SK-MEL-5 (cell line): ENCODE data around the gene POGZ. TPM values are rescaled to one million over a fixed set of nuclear protein-coding genes. Genes with fewer than 3 reads are reported as not detected.
"Not testable (repeated sequence)": the region's sequence is repeated elsewhere in the genome, so short reads cannot be mapped to it uniquely, and the experiment has no call there.

Experiments used
- DNase-seq: peaks from one replicate; pipeline ENCODE4 v3.0.0-alpha.2; 2016; ENCODE audit warnings: low read depth, low spot score
- in situ Hi-C: cut with HindIII; loops from 2 replicates; pipeline ENCODE4 v1.10.0; 2016; ENCODE audit warnings: low sequenced_read_pairs, high pct_unique_total_duplicates, low pct_unique_long_range_greater_than_20kb
- total RNA-seq: library from RNA; depleted of rRNA; stranded (reverse); fragments of >200 nt; shearing (Covaris generic); gene quantifications from 2 replicates; pipeline ENCODE4 v1.2.3, GENCODE V29; 2014

POGZ gene
- total RNA-seq, 1 experiment from 2014 or later, result 25.5 TPM

GRCh38 chr1:151437396-151437795 lies 21.9 kb downstream of the POGZ start:
- in situ Hi-C loops, DNase-seq: not testable (repeated sequence)

DNA sequence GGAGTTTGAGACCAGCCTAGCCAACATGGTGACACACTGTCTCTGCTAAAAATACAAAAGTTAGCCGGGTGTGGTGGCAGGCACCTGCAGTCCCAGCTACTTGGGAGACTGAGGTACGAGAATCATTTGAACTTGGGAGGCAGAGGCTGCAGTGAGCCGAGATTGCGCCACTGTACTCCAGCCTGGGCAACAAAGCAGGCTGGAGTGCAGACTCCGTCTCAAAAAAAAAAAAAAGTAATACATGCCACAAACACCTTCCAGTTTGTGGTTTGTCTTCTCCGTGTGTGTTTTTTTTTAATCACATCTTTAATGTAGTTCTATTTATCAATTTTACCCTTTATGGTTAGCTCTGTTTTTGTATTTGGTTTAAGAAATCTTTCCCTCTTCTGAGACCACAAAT lies 22.3 kb downstream of the POGZ start:
- in situ Hi-C loops, result no loop called here

GRCh38 chr1:151435174-151435573 lies 24.1 kb downstream of the POGZ start:
- no peak for DNase-seq
- in situ Hi-C loops, result no loop called here

More for the DNA sequence above, 22.3 kb downstream of the POGZ start:
- DNase-seq, result no peak

- in situ Hi-C loops, DNase-seq: not testable (repeated sequence)
These were observed 25.5 kb downstream of the POGZ start for GRCh38 chr1:151433827-151434226.

- DNase-seq, result no peak
- in situ Hi-C loops, result no loop called here
These were observed 31.2 kb downstream of the POGZ start for GRCh38 chr1:151428068-151428467.

DNA sequence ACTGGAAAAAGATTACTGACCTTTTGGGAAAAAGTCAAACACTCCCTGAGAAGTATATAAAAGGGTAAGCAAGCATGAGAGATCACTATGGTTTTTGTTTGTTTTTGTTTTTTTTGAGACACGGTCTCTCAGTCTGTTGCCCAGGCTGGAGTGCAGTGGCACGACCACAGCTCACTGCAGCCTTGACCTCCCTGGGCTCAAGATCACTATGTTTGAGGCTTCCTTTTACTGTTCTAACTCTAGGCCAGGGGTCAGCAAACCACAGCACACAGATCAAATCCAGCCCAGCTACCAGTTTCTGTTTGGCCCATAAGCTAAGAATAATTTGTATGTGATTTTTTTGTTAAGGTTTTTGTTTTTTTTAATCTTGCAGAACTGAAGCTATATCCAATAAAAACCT lies 34.2 kb downstream of the POGZ start:
- DNase-seq, result no peak
- in situ Hi-C loops, result no loop called here

DNA sequence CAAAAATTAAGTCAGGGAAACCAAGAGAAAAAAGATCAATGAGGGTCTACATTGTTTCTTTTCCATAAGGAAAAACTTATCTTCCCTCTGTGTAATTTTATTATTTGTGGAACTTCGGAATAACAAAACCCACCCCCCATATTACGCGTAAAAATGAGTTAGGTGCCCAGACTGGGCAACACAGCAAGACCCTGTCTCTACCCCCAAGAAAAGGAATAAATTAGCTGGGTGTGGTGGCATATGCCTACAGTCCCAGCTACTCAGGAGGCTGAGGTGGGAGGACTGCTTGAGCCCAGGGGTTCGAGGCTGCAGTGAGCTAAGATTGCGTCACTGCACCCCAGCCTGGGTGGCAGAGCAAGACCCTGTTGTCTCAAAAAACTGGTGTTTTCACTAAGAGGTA lies 39.5 kb downstream of the POGZ start:
- in situ Hi-C loops, result no loop called here
- no peak for DNase-seq

DNA sequence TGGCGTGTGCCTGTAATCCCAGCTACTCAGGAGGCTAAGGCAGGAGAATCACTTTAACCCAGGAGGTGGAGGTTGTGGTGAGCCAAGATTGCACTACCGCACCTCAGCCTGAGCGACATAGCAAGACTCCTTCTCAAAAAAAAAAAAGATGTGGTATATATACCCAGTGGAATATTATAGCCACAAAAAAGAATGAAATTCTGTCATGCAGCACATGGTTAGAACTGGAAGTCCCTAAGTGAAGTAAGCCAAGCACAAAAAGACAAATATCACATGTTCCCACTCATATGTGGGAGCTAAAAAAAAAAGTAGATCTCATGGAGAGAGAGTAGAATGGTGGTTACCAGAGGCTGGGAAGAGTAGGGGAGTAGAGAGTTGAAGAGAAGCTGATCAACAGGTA lies 41.2 kb downstream of the POGZ start:
- in situ Hi-C loops, result no loop called here
- DNase-seq, result no peak

DNA sequence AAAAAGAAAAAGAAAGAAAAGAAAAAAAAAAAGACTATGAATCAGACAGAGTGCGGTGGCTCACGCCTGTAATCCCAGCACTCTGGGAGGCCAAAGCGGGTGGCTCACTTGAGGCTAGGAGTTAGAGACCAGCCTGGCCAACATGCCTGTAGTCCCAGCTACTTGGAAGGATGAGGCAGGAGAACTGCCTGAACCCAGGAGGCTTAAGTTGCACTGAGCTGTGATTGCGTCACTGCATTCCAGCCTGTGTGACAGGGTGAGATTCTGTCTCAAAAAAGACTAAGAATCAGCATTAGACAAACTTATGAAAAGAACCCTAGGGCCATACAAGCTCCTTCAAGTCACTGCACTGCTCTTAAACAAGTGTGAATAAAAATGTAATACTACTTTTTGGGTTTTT lies 43.1 kb downstream of the POGZ start:
- in situ Hi-C loops, result no loop called here
- DNase-seq, result no peak

DNA sequence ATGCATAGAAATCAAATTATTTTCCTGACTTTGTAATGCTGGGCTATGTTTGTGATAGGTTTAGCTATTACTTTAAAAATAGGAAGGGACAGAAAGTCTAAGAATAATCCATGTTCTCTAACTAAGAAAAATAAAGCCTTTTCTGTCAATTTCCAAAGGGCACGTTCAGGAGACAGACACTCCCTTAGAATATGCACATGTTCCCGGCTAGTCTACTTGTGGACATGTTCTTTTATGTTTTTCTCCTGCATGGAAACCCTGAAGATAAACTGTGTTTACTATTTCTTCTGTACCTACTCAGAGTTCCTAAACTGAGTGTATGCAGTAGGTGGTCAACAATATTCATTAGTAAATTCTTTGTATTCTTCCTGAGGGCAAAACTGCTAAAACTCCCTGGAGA lies 47.4 kb downstream of the POGZ start:
- no peak for DNase-seq
- in situ Hi-C loops, result no loop called here

DNA sequence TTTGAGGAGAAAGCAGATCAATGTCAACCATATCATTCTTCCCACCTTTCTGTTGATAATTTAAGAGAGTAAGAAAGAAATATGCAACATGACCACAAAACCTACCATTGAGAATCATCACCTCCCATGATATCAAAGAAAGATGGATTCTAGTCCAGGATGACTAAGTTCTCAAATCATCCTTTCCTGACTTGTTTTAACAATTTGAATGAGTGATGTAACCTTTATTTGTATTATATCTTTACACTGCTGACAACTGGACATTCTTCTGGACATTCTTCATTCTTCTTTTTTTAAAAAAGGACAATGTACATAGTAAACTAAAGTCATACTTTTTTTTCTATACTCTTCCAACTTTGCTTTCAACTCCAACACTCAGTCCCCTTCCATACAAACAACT lies 50.4 kb downstream of the POGZ start:
- no peak for DNase-seq

DNA sequence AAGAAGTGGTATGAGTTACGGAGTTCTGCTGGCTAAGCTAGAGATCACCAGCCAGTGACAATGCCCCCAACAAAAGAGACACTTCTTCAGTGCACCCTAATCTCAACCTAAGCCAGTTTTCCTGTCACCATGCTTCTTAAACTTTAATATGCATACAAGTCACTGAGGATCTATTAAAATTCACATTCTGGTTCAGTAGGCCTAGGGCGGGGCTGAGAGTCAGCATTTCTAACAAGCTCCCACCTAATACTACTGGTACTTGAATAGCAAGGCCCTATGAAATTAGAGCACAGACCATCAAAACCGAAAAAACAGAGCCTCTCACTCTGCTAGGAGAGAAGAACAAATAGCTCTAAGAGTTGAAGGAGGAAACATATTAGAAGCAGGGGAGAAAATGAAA lies 52.0 kb downstream of the POGZ start:
- in situ Hi-C loops, result no loop called here
- DNase-seq, result no peak

More for the DNA sequence above, 50.4 kb downstream of the POGZ start:
- in situ Hi-C loops, result no loop called here

- peak; percentile 87 for DNase-seq
- in situ Hi-C loops, result no loop called here
These were observed 53.1 kb downstream of the POGZ start for GRCh38 chr1:151406176-151406575.

DNA sequence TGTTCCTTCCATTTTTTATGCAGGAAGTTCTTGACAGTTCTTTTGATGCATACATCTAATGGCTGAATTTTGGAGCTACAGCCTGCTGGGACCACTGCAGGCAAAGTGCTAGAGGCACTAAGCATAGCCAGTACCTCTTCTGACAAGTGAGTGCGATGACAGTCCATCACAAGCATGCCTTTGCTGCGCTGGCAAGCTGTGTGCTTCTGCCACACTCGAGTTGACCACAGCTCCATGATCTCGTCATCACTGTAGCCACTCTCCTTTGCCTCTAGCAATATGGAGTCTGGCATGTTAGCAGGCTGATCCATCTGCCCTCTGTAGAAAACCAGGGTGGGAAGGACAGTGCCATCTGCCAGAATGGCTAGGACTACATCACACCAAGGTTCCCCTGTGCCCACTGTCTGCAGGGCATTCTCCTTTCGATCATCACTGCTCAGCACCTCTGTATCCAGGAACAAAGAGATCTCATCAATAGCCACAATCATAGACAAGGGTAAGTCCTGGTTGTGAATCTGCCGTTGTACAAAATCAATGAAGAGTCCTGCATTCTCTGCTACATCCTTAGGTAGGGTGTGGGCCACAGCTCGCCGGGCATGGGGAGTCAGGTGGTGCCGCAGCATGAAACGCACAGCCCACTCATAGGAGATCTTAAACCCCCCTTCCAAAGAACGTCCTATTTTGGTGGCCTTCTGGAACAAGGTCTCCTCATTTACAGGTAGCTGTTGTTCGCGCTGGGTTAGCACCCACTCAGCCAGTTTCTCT lies 53.9 kb downstream of the POGZ start:
- in situ Hi-C loops, result no loop called here
- DNase-seq, result no peak

DNA sequence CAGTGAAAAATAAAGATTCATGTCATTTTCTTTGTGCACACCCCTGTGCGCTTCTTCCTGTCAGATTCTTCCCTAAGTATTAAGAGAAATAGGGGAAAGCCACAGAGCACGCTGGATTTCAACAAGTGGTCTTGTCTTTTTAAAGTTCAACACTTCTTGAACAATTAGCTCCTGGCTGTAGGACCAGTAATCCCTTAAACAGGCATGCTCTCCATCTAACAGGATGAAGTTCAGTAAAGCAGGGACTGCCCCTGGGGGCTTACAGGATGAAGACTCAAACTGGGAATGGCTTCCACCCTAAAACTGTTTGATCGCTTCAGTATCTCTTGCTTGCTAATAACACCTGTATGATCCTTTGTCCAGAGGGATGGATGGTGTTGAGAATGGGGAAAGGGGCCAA lies 55.7 kb downstream of the POGZ start:
- no peak for DNase-seq
- in situ Hi-C loops, result no loop called here

DNA sequence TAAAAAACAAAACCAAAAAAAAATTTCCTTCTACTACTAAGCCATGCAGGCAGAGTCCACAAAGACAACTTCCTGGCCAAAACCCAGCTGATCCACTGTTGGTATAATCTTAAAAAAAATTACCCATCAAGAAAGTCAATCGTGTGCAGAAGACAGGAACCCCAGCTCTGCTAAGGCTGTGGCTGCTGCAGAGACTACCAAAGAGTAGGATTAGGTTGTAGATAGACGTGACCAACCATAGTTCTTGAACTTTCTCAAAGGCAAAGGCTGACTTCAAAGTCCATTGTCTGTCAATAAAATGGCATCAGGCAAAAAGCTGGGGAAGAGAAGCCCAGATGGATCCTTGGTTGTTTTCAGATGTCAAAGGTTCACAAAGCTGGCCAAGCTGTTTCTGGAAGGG lies 56.5 kb downstream of the POGZ start:
- in situ Hi-C loops, result no loop called here
- no peak for DNase-seq

DNA sequence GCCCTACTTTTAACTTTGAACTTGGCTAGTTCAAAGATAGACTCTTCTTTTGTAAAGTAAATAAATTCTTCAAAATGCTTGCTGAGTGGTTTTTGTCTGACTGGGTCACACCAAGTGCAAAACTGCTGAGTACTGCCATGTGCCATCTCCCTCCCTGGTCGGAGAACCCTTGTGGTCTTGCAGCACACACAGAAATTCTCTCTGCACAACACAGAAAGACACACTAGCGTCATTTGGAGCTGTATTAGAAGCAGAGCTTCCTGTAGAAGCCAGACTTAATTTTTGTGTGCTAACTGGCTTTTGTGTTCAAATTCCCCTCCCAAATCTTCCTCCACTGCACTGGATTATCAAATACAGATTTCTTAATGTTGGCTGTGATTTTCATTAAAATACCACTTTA lies 57.4 kb downstream of the POGZ start:
- peak; percentile 70 for DNase-seq
- in situ Hi-C loops, result no loop called here

DNA sequence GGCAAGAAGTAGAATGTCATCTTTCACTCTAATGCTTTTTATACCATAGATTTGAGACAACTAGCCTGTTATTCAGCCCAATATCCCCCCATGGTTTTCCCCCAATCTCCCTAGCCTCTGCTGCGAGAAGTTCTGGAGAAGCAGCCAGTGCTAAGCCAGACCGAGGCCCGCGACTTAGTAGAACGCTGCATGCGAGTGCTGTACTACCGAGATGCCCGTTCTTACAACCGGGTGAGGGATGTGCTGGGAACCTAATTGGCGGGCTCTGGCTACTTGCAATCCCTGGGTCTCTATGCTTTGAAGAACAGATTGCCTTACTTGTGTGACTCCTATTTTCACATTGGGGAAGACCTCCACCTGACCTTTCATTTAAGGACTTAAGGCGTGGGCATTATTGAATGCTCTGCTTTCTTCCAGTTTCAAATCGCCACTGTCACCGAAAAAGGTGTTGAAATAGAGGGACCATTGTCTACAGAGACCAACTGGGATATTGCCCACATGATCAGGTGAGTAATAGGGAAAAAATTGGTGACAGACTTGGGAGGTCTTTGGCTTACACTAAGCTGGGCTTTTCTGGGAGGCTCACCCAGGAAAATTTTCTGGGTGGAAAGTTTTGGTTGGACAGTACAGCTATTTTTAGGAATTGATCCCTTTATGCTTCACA lies 58.0 kb downstream of the POGZ start:
- in situ Hi-C loops, result no loop called here
- DNase-seq, result peak; percentile 81
